Mucosa of descending colon (tissue), 3 donors: Measurements from ENCODE around the gene MUC15. TPM values are rescaled to one million over a fixed set of nuclear protein-coding genes. Genes with fewer than 3 reads are reported as not detected.

ENCODE experiments used
- ATAC-seq: fragments of 200-7000 bp; cut with Tn5 transposase; one replicate; pipeline ENCODE4 v1.9.1; 2020; ENCODE audit warnings: mild to moderate bottlenecking, moderate library complexity
- DNase-seq, 3 donors: peaks; one replicate each; pipeline ENCODE4 v3.0.0-alpha.2; 2020
- H3K36me3 ChIP-seq: fragments of 200-600 bp; one replicate; pipeline ENCODE4 v1.8.0; 2021; ENCODE audit warnings: low read depth, mild to moderate bottlenecking
- H3K4me1 ChIP-seq: fragments of 200-600 bp; one replicate; pipeline ENCODE4 v1.8.0; 2021; ENCODE audit warnings: low read depth, mild to moderate bottlenecking
- H3K4me3 ChIP-seq: fragments of 200-600 bp; one replicate; pipeline ENCODE4 v1.8.0; 2021; ENCODE audit warnings: mild to moderate bottlenecking
- H3K9me3 ChIP-seq: fragments of 200-600 bp; one replicate; pipeline ENCODE4 v1.8.0; 2021; ENCODE audit warnings: mild to moderate bottlenecking
- intact Hi-C, 2 donors: fragments of 100-400 bp; cut with DNase I in 1 of 2; cut with micrococcal nuclease in 1 of 2; formaldehyde crosslinking; loops; one replicate each; pipeline versions ENCODE4 v1.11.0 to v1.11.1; 2022; cut with DNase I, micrococcal nuclease
- total RNA-seq, 3 donors: library from RNA; stranded (reverse); fragmentation: NEBNext Ultra II Directional in 2 of 3; extraction: Animal tissue kit (Norgen Biotek cat#: 25700) in 2 of 3; gene quantifications; one replicate each; pipeline versions ENCODE4 v1.2.1 to v1.2.4, GENCODE V29; 2021 to 2023
- TF ChIP-seq, protein P1 (sequence below): fragments of 200-600 bp; IDR thresholded peaks from one replicate; pipeline ENCODE4 v1.8.0; 2022; ENCODE audit warnings: antibody characterized with exemption, mild to moderate bottlenecking
- donor health status: DM: no; HTN: no; CAD: no; lungs with moderate emphysema.
- donor health status: DM: no; HTN: no; CAD: no.
- donor health status: DM: no; HTN: yes; CAD: no.

Gene MUC15
- total RNA-seq, 3 donors from 2014 or later: not detected

GRCh38 chr11:26558190-26558589 is 13.9 kb downstream of the MUC15 start:
- DNase-seq: no peak
- ATAC-seq: no peak
- no peaks in the 10 kb centered on the region for H3K36me3 ChIP-seq
- H3K9me3 ChIP-seq: no peaks in the 10 kb centered on the region
- TF ChIP-seq, protein P1, sequence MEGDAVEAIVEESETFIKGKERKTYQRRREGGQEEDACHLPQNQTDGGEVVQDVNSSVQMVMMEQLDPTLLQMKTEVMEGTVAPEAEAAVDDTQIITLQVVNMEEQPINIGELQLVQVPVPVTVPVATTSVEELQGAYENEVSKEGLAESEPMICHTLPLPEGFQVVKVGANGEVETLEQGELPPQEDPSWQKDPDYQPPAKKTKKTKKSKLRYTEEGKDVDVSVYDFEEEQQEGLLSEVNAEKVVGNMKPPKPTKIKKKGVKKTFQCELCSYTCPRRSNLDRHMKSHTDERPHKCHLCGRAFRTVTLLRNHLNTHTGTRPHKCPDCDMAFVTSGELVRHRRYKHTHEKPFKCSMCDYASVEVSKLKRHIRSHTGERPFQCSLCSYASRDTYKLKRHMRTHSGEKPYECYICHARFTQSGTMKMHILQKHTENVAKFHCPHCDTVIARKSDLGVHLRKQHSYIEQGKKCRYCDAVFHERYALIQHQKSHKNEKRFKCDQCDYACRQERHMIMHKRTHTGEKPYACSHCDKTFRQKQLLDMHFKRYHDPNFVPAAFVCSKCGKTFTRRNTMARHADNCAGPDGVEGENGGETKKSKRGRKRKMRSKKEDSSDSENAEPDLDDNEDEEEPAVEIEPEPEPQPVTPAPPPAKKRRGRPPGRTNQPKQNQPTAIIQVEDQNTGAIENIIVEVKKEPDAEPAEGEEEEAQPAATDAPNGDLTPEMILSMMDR: no peak
- no peak overlapping the region for H3K4me3 ChIP-seq
- H3K4me1 ChIP-seq: no peaks in the 10 kb centered on the region
- intact Hi-C loops: no loop called here

DNA sequence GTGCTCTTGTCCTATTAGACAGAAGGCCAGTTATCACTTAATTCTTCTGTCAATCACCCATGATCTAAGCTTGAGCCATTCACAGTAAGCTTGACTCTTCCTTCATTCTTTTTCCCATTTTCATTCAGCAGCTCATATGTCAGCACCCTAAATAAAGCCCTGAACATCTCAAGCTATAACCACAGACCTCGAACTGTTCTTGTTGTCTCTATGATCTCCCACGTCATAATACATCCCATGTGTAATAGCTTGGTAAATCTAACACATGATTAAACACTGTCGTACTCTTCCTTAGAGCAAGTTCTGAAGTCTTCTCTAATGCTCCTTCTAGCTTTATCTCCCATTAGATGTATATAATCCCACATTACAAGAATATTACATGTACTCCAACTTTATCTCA is 14.4 kb downstream of the MUC15 start:
- ATAC-seq (no peak), DNase-seq (no peak)
- no peaks in the 10 kb centered on the region for H3K36me3 ChIP-seq
- TF ChIP-seq, protein P1: no peak
- intact Hi-C loops: no loop called here
- H3K4me1 ChIP-seq: no peaks in the 10 kb centered on the region
- H3K9me3 ChIP-seq: no peaks in the 10 kb centered on the region
- H3K4me3 ChIP-seq: no peak overlapping the region

GRCh38 chr11:26556582-26556981 is 15.5 kb downstream of the MUC15 start:
- TF ChIP-seq, protein P1: no peak
- no peaks in the 10 kb centered on the region for H3K4me1 ChIP-seq
- ATAC-seq (peak; percentile 38), DNase-seq (no peak)
- intact Hi-C loops: no loop called here
- no peaks in the 10 kb centered on the region for H3K9me3 ChIP-seq
- no peak overlapping the region for H3K4me3 ChIP-seq
- H3K36me3 ChIP-seq: no peaks in the 10 kb centered on the region

DNA sequence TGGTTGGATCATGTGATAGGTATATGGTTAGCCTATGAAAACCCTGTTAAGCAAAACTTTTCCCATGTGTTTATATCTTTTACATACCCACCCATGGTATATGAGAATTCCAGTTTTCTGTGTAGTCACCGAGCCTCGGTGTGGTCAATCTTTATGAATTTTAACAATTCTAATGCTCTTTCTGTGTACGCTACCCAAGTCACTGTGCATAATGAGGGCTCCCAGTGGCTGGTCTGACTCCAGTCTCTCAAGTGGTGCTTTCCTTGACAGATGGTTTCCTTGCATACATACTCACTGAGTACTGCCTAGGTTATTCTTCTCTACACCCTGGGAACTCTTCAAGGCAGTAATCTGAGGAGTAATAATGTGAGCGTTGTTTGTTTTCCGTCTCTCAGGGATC is 17.6 kb downstream of the MUC15 start:
- no peaks in the 10 kb centered on the region for H3K9me3 ChIP-seq
- no peak for DNase-seq
- H3K4me1 ChIP-seq: no peaks in the 10 kb centered on the region
- intact Hi-C loops: no loop called here
- no peak for ATAC-seq
- H3K4me3 ChIP-seq: no peak overlapping the region
- H3K36me3 ChIP-seq: no peaks in the 10 kb centered on the region
- TF ChIP-seq, protein P1: no peak

DNA sequence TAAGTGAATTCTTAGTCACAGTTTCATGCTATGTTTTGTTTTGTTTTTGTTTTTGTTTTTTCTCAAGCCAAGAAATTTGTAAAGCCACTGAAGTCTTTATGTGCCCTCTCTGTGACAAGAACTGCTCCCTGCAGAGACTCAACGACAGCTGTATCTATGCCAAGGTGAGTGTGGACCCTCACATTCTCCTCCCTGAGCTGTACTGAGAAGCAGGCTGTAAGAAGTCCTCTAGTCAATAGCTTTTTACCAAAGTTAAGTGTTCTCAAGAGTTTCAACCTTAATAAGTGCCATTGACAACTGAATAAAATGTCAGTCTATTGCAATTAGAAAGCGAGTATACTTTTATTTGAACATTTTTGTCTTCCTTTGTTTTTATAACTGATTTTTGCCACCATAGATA is 18.9 kb downstream of the MUC15 start:
- H3K9me3 ChIP-seq: no peaks in the 10 kb centered on the region
- DNase-seq (no peak), ATAC-seq (no peak)
- no peak overlapping the region for H3K4me3 ChIP-seq
- TF ChIP-seq, protein P1: no peak
- H3K4me1 ChIP-seq: no peaks in the 10 kb centered on the region
- intact Hi-C loops: no loop called here
- H3K36me3 ChIP-seq: no peaks in the 10 kb centered on the region

- TF ChIP-seq, protein P1: no peak
- H3K4me3 ChIP-seq: no peak overlapping the region
- no peaks in the 10 kb centered on the region for H3K36me3 ChIP-seq
- no peak for ATAC-seq
- DNase-seq: no peak
- intact Hi-C loops: no loop called here
- H3K9me3 ChIP-seq: no peaks in the 10 kb centered on the region
- no peaks in the 10 kb centered on the region for H3K4me1 ChIP-seq
Measured at GRCh38 chr11:26551186-26551801, 20.8 kb downstream of the MUC15 start.
